Esophagus squamous epithelium (tissue), 5 donors: Measurements from ENCODE around the gene TMEM116. TPM values are rescaled to one million over a fixed set of nuclear protein-coding genes. Genes with fewer than 3 reads are reported as not detected.

Source experiments
- DNase-seq: peaks from one replicate; lab custom pipeline; 2025; lab: John Stamatoyannopoulos, UW
- H3K27ac ChIP-seq, 4 donors: fragments of 200-600 bp; sonication (generic); one replicate each; pipeline ENCODE4 v1.5.1; 2016 to 2019; ENCODE audit warnings: mild to moderate bottlenecking in 1 of 4
- H3K27me3 ChIP-seq, 4 donors: fragments of 200-600 bp; sonication (generic); 1 replicate in 3 of 4; 2 replicates in 1 of 4; pipeline versions ENCODE4 v1.5.1 to v1.6.0; 2017 to 2021; ENCODE audit warnings: antibody characterized with exemption in 1 of 4
- H3K36me3 ChIP-seq, 3 donors: fragments of 200-600 bp; sonication (generic); one replicate each; pipeline ENCODE4 v1.5.1; 2016 to 2019
- H3K4me1 ChIP-seq, 3 donors: fragments of 200-600 bp; sonication (generic); one replicate each; pipeline ENCODE4 v1.5.1; 2017 to 2019
- H3K4me3 ChIP-seq, 4 donors: fragments of 200-600 bp; sonication (generic); 1 replicate in 3 of 4; 2 replicates in 1 of 4; pipeline ENCODE4 v1.5.1; 2016 to 2019; ENCODE audit warnings: mild to moderate bottlenecking in 2 of 4, moderate library complexity in 1 of 4
- H3K9me3 ChIP-seq, 3 donors: fragments of 200-600 bp; sonication (generic); one replicate each; pipeline ENCODE4 v1.5.1; 2016 to 2019
- CTCF ChIP-seq, 6 experiments: fragments of 450-650 bp in 4 of 6; fragments of 200-600 bp in 2 of 6; sonication (generic) in 2 of 6; IDR thresholded peaks; one replicate each; pipeline ENCODE4 v1.5.1; 2016 to 2019; ENCODE audit warnings: antibody characterized with exemption in 6 of 6, mild to moderate bottlenecking in 4 of 6, moderate library complexity in 4 of 6
- POLR2A ChIP-seq, 4 donors: fragments of 450-650 bp; IDR thresholded peaks; one replicate each; pipeline ENCODE4 v1.6.1; 2017; ENCODE audit warnings: antibody characterized with exemption in 4 of 4, mild to moderate bottlenecking in 4 of 4, moderate library complexity in 3 of 4
- WGBS, 2 donors: methylation state at CpG; one replicate each; pipeline ENCODE4 v1.1.5; 2018; 5-methylcytosine and 5-hydroxymethylcytosine counted together
- intact Hi-C: fragments of 100-400 bp; cut with DNase I; formaldehyde crosslinking; loops from one replicate; pipeline ENCODE4 v1.15.0; 2022
- total RNA-seq, 4 donors: library from RNA; depleted of rRNA; stranded (reverse); fragments of >200 nt; gene quantifications; one replicate each; pipeline ENCODE4 v1.1.0, GENCODE V29; 2016
- donor health status: DM: yes; HTN: yes; CAD: no.

The TMEM116 gene
- total RNA-seq, 4 donors from 2014 or later = 4.7 to 12.1 (median 9.1) TPM

- Histone ChIP-seq H3K4me1 (peaks cover 0 to 24% (median 8%) of the 10 kb centered on the region in 3 donors), H3K36me3 (peaks cover 0 to 10% (median 0%) of the 10 kb centered on the region in 3 donors), H3K27me3 (no peaks in the 10 kb centered on the region), H3K9me3 (no peaks in the 10 kb centered on the region), H3K4me3 (no peak overlapping the region), H3K27ac (no peak overlapping the region)
- WGBS, 2 donors = 79 to 94% methylated on average over 2 of the region's 2 CpGs
- no peak for DNase-seq
- intact Hi-C loops = no loop called here
- TF ChIP-seq POLR2A (IDR thresholded peaks at IDR 0.05) (no peak), CTCF (IDR thresholded peaks at IDR 0.05) (no peak)
Measured at GRCh38 chr12:111991535-111991934, 21.4 kb downstream of the TMEM116 start.

GRCh38 chr12:111984820-111985219 lies 28.1 kb downstream of the TMEM116 start:
- TF ChIP-seq CTCF (IDR thresholded peaks at IDR 0.05) (no peak), POLR2A (IDR thresholded peaks at IDR 0.05) (no peak)
- no peak for DNase-seq
- Histone ChIP-seq H3K27me3 (no peaks in the 10 kb centered on the region), H3K4me3 (no peak overlapping the region), H3K4me1 (no peaks in the 10 kb centered on the region), H3K27ac (no peak overlapping the region), H3K9me3 (no peaks in the 10 kb centered on the region), H3K36me3 (no peaks in the 10 kb centered on the region)
- intact Hi-C loops = no loop called here
- 78 to 80% methylated on average over 2 of the region's 2 CpGs for WGBS, 2 donors

GRCh38 chr12:111981987-111982386 lies 31.0 kb downstream of the TMEM116 start:
- intact Hi-C loops = no loop called here
- TF ChIP-seq POLR2A (IDR thresholded peaks at IDR 0.05) (no peak), CTCF (IDR thresholded peaks at IDR 0.05) (no peak)

DNA sequence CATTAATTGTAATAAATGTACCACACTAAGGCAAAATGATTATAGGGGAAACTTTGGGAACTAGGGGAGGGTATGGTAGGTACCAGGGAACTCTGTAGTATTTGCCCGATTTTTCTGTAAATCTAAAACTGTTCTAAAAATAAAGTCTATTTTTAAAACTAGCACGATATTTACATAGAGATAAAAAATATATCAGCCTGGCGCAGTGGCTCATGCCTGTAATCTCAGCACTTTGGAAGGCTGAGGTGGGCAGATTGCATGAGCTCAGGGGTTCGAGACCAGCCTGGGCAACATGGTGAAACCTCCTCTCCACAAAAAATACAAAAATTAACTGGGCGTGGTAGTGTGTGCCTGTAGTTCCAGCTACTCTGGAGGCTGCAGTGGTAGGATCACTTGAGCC lies 32.4 kb downstream of the TMEM116 start:
- no peak overlapping the region for H3K27ac ChIP-seq
- H3K36me3 ChIP-seq = peaks cover 0 to 3% (median 0%) of the 10 kb centered on the region in 3 donors
- whole genome bisulfite sequencing, 2 donors = 85 to 89% methylated on average over 5 of the region's 5 CpGs
- H3K9me3 ChIP-seq = no peaks in the 10 kb centered on the region
- DNase-seq = no peak
- H3K27me3 ChIP-seq = no peaks in the 10 kb centered on the region
- intact Hi-C loops = no loop called here
- H3K4me1 ChIP-seq = no peaks in the 10 kb centered on the region
- TF ChIP-seq POLR2A (IDR thresholded peaks at IDR 0.05) = no peak
- no peak for TF ChIP-seq CTCF (IDR thresholded peaks at IDR 0.05)
- H3K4me3 ChIP-seq = no peak overlapping the region

More at GRCh38 chr12:111981987-111982386, 31.0 kb downstream of the TMEM116 start:
- peaks cover 0 to 3% (median 0%) of the 10 kb centered on the region in 3 donors for H3K36me3 ChIP-seq
- no peak overlapping the region for H3K27ac ChIP-seq
- H3K4me1 ChIP-seq = no peaks in the 10 kb centered on the region
- H3K4me3 ChIP-seq = no peak overlapping the region
- no peaks in the 10 kb centered on the region for H3K9me3 ChIP-seq
- no peak for DNase-seq
- 88 to 100% methylated on average over 2 of the region's 2 CpGs for WGBS, 2 donors
- no peaks in the 10 kb centered on the region for H3K27me3 ChIP-seq

- H3K9me3 ChIP-seq = no peaks in the 10 kb centered on the region
- no peak for DNase-seq
- no peak overlapping the region for H3K27ac ChIP-seq
- no peak for TF ChIP-seq POLR2A (IDR thresholded peaks at IDR 0.05)
- no peak for TF ChIP-seq CTCF (IDR thresholded peaks at IDR 0.05)
- no peak overlapping the region for H3K4me3 ChIP-seq
- intact Hi-C loops = no loop called here
- H3K36me3 ChIP-seq = peaks cover 0 to 3% (median 0%) of the 10 kb centered on the region in 3 donors
- H3K27me3 ChIP-seq = no peaks in the 10 kb centered on the region
- no peaks in the 10 kb centered on the region for H3K4me1 ChIP-seq
Measured at GRCh38 chr12:111978545-111978944, 34.4 kb downstream of the TMEM116 start.
